ENCODE data around the gene MYO1A. TPM values are rescaled to one million over a fixed set of nuclear protein-coding genes. Genes with fewer than 3 reads are reported as not detected.
A peak's percentile ranks its signal among the peaks of the same experiment; 100 is the strongest.

Gene MYO1A
- polyA plus RNA-seq, 1 donor from 2014 or later: not detected

DNA sequence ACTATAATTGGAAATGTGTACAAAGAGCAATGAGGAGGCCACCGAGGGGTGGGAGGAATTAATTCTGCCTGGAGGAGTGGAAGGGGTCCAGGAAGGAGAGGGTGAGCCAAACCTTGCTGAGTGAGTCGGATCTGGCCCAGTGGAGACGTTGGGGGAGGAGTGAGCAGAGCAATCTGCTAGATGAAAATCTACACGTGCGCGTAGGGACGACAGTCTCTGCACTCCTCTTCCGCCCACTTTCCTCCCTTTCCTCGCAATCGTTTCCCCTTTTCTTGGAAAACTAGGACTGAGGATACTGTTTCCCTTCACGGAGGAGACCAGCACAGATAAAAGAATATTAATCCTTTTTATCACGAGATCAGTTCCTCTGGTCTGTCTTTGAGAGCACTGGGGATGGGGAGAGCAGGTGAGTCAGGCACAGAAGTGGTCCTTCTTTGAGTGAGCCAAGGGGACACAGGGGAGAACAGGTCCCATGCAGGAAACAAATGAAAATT is 36.1 kb upstream of the MYO1A start:
- TF ChIP-seq SMC3 (conservative IDR thresholded peaks at IDR 0.05; ENCODE audit: poor library complexity): no peak
- no peak for TF ChIP-seq POLR2AphosphoS5 (IDR thresholded peaks at IDR 0.05)
- no peak for TF ChIP-seq EP300 (conservative IDR thresholded peaks at IDR 0.05; ENCODE audit: poor library complexity, severe bottlenecking)
- TF ChIP-seq, protein P1, sequence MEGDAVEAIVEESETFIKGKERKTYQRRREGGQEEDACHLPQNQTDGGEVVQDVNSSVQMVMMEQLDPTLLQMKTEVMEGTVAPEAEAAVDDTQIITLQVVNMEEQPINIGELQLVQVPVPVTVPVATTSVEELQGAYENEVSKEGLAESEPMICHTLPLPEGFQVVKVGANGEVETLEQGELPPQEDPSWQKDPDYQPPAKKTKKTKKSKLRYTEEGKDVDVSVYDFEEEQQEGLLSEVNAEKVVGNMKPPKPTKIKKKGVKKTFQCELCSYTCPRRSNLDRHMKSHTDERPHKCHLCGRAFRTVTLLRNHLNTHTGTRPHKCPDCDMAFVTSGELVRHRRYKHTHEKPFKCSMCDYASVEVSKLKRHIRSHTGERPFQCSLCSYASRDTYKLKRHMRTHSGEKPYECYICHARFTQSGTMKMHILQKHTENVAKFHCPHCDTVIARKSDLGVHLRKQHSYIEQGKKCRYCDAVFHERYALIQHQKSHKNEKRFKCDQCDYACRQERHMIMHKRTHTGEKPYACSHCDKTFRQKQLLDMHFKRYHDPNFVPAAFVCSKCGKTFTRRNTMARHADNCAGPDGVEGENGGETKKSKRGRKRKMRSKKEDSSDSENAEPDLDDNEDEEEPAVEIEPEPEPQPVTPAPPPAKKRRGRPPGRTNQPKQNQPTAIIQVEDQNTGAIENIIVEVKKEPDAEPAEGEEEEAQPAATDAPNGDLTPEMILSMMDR (IDR thresholded peaks at IDR 0.05; ENCODE audit: poor library complexity, severe bottlenecking): no peak
- TF ChIP-seq EZH2 (IDR thresholded peaks at IDR 0.05; ENCODE audit: borderline replicate concordance, insufficient read depth, low read length, poor library complexity, severe bottlenecking): no peak
- no peak for TF ChIP-seq TAF1 (IDR thresholded peaks at IDR 0.05; ENCODE audit: low read depth)
- TF ChIP-seq, protein P2, sequence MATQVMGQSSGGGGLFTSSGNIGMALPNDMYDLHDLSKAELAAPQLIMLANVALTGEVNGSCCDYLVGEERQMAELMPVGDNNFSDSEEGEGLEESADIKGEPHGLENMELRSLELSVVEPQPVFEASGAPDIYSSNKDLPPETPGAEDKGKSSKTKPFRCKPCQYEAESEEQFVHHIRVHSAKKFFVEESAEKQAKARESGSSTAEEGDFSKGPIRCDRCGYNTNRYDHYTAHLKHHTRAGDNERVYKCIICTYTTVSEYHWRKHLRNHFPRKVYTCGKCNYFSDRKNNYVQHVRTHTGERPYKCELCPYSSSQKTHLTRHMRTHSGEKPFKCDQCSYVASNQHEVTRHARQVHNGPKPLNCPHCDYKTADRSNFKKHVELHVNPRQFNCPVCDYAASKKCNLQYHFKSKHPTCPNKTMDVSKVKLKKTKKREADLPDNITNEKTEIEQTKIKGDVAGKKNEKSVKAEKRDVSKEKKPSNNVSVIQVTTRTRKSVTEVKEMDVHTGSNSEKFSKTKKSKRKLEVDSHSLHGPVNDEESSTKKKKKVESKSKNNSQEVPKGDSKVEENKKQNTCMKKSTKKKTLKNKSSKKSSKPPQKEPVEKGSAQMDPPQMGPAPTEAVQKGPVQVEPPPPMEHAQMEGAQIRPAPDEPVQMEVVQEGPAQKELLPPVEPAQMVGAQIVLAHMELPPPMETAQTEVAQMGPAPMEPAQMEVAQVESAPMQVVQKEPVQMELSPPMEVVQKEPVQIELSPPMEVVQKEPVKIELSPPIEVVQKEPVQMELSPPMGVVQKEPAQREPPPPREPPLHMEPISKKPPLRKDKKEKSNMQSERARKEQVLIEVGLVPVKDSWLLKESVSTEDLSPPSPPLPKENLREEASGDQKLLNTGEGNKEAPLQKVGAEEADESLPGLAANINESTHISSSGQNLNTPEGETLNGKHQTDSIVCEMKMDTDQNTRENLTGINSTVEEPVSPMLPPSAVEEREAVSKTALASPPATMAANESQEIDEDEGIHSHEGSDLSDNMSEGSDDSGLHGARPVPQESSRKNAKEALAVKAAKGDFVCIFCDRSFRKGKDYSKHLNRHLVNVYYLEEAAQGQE (IDR thresholded peaks at IDR 0.05; ENCODE audit: borderline replicate concordance): no peak
- TF ChIP-seq MXI1 (conservative IDR thresholded peaks at IDR 0.05; ENCODE audit: poor library complexity, severe bottlenecking): no peak
- TF ChIP-seq RAD21 (conservative IDR thresholded peaks at IDR 0.05): no peak
- Histone ChIP-seq H3K9me2 (ENCODE audit: insufficient read depth, low read length) (no peaks in the 10 kb centered on the region), H3K4me3 (ENCODE audit: low read length) (peak overlapping the region; percentile 91), H3K27me3 (ENCODE audit: insufficient read depth, low read depth, low read length) (peaks cover 12% of the 10 kb centered on the region), H3K9me3 (ENCODE audit: low read length) (no peaks in the 10 kb centered on the region), H3K36me3 (ENCODE audit: insufficient read depth, low read length) (no peaks in the 10 kb centered on the region), H3K4me2 (ENCODE audit: low read length) (no peak overlapping the region), H3F3A (ENCODE audit: insufficient read depth, low read length, poor library complexity, severe bottlenecking) (peaks cover 4% of the 10 kb centered on the region), H3K9ac (ENCODE audit: low read length) (peak overlapping the region; percentile 62), H3K79me2 (replicated peaks; ENCODE audit: insufficient read depth, low read length) (peaks cover 10% of the 10 kb centered on the region), H2AFZ (ENCODE audit: low read depth, low read length) (no peak overlapping the region), H4K20me1 (ENCODE audit: insufficient read depth) (no peaks in the 10 kb centered on the region), H3K27ac (ENCODE audit: low read length) (no peak overlapping the region)

DNA sequence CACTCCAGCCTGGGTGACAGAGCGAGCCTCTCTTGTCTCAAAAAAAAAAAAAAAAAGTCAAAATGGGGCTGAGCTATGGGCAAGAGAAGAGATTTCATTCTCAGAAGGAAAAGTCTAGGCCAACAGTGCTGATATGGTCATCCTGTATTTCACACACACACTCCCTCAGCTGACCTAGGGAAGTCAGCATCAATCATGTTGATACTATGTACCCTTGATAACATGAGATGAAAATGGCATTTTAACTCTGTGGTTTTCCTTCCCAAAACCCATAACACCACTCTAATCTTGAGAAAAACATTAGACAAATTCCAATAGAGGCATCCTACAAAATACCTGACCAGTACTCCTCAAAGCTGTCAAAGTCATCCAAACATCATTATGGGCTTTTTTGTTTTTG is 30.9 kb upstream of the MYO1A start:
- H2AFZ ChIP-seq (ENCODE audit: low read depth, low read length): no peak overlapping the region
- H4K20me1 ChIP-seq (ENCODE audit: insufficient read depth): no peaks in the 10 kb centered on the region
- no peaks in the 10 kb centered on the region for H3K9me3 ChIP-seq (ENCODE audit: low read length)
- no peak overlapping the region for H3K4me2 ChIP-seq (ENCODE audit: low read length)
- H3F3A ChIP-seq (ENCODE audit: insufficient read depth, low read length, poor library complexity, severe bottlenecking): no peaks in the 10 kb centered on the region
- no peak overlapping the region for H3K4me3 ChIP-seq (ENCODE audit: low read length)
- TF ChIP-seq, protein P1 (IDR thresholded peaks at IDR 0.05; ENCODE audit: poor library complexity, severe bottlenecking): no peak
- TF ChIP-seq, protein P2 (IDR thresholded peaks at IDR 0.05; ENCODE audit: borderline replicate concordance): no peak
- TF ChIP-seq RAD21 (conservative IDR thresholded peaks at IDR 0.05) (no peak), MXI1 (conservative IDR thresholded peaks at IDR 0.05; ENCODE audit: poor library complexity, severe bottlenecking) (no peak), SMC3 (conservative IDR thresholded peaks at IDR 0.05; ENCODE audit: poor library complexity) (no peak), EZH2 (IDR thresholded peaks at IDR 0.05; ENCODE audit: borderline replicate concordance, insufficient read depth, low read length, poor library complexity, severe bottlenecking) (no peak), TAF1 (IDR thresholded peaks at IDR 0.05; ENCODE audit: low read depth) (no peak), POLR2AphosphoS5 (IDR thresholded peaks at IDR 0.05) (no peak), EP300 (conservative IDR thresholded peaks at IDR 0.05; ENCODE audit: poor library complexity, severe bottlenecking) (no peak)
- H3K9me2 ChIP-seq (ENCODE audit: insufficient read depth, low read length): no peaks in the 10 kb centered on the region
- H3K27me3 ChIP-seq (ENCODE audit: insufficient read depth, low read depth, low read length): no peaks in the 10 kb centered on the region
- H3K9ac ChIP-seq (ENCODE audit: low read length): no peak overlapping the region
- no peak overlapping the region for H3K27ac ChIP-seq (ENCODE audit: low read length)
- no peaks in the 10 kb centered on the region for H3K36me3 ChIP-seq (ENCODE audit: insufficient read depth, low read length)
- H3K79me2 ChIP-seq (replicated peaks; ENCODE audit: insufficient read depth, low read length): no peaks in the 10 kb centered on the region
